ENCODE data around the gene SEMA7A. TPM values are rescaled to one million over a fixed set of nuclear protein-coding genes. Genes with fewer than 3 reads are reported as not detected.
"Not testable (repeated sequence)": the region's sequence is repeated elsewhere in the genome, so short reads cannot be mapped to it uniquely, and the experiment has no call there.

Gene SEMA7A
- total and polyA plus RNA-seq, 2 of the 4 experiments (the other 2 are of a cell fraction) = 30.5 to 87.3 TPM

DNA sequence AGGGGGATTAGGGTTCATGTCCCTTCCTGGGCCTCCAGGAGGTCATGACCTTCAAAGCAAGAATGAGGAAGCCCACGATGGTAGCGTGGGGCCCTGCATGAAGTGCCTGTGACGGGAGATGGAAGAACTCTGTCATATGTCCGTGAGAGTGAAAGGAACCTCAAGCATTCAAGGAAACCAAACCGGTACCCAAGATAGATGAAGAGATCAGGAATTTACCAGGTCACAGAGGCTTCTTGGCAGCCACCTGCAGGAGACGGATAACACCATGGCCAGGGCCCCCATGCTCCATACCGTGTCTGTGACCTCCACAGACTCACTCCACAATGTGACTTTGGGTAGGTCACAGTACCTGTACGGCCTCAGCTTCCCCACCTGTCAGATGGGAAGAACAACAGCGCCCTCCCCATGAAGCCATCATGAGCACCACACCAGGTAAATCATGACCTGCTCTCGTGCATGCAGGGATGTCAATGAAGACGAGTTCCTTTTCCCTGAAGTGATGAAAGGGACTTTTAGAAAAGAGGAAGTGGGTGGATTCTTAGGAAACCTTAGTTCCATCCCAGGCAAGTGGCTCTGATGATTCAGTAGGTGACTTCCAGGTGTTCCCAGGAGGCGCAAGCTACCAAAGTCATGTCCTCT is 43.0 kb downstream of the SEMA7A start:
- in situ Hi-C loops (cut with MboI; ENCODE audit: low sequenced_read_pairs) (no loop called here), intact Hi-C loops (cut with micrococcal nuclease) (no loop called here), dilution Hi-C loops (cut with HindIII; ENCODE audit: low sequenced_read_pairs, unreplicated experiment) (no loop called here)
- Histone ChIP-seq H3K4me3 (ENCODE audit: insufficient read depth, low read depth, low read length) (no peak overlapping the region), H3K14ac (replicated peaks; ENCODE audit: low read depth, low read length) (no peak overlapping the region), H3K18ac (ENCODE audit: low read depth, low read length) (no peak overlapping the region), H3K9me1 (ENCODE audit: insufficient read depth, low read length) (peaks cover 20% of the 10 kb centered on the region), H3K27ac (ENCODE audit: insufficient read depth, low read length) (no peak overlapping the region), H2BK5ac (ENCODE audit: low read depth, low read length, poor library complexity, severe bottlenecking) (no peak overlapping the region), H2BK15ac (ENCODE audit: low read depth, low read length) (peak overlapping the region; percentile 28; the same call in 1 of the 3 replicates), H3K27me3 (ENCODE audit: control insufficient read depth, insufficient read depth, low read length) (no peaks in the 10 kb centered on the region), H2BK20ac (ENCODE audit: low read depth, low read length) (0 out of 2 replicates have a peak overlapping the region, but pooled peaks have one; percentile 16), H3K4me1 (ENCODE audit: control insufficient read depth, insufficient read depth, low read length) (peaks cover 17% of the 10 kb centered on the region), H3K23ac (ENCODE audit: low read depth, low read length) (no peak overlapping the region), H3K79me1 (ENCODE audit: low read depth in 1 of 2, low read length in 2 of 2) (peaks cover 0 to 3% of the 10 kb centered on the region in 2 experiments; a peak in 1 of 4 replicates), H4K5ac (ENCODE audit: low read depth, low read length) (no peak overlapping the region), H2BK120ac (ENCODE audit: low read depth, low read length) (peak overlapping the region; percentile 19), H4K91ac (ENCODE audit: insufficient read depth, low read depth, low read length) (no peak overlapping the region), H2AFZ (replicated peaks; ENCODE audit: low read length, poor library complexity) (no peak overlapping the region), H2AK5ac (ENCODE audit: low read depth, low read length) (peak overlapping the region; percentile 69; the same call in 1 of the 2 replicates), H3K56ac (ENCODE audit: extremely low read depth, insufficient read depth, low read length) (no peak overlapping the region), H3K4me2 (ENCODE audit: low read depth, low read length) (no peak overlapping the region), H3K36me3 (ENCODE audit: control insufficient read depth, insufficient read depth, low read length) (no peaks in the 10 kb centered on the region), H3K9me3 (ENCODE audit: control insufficient read depth, insufficient read depth, low read length) (no peaks in the 10 kb centered on the region), H3K9ac (ENCODE audit: low read depth, low read length) (no peak overlapping the region), H3K4ac (ENCODE audit: low read depth, low read length) (no peak overlapping the region), H2AK9ac (replicated peaks; ENCODE audit: low read depth, low read length, poor library complexity) (peak overlapping the region; percentile 70), H4K20me1 (ENCODE audit: insufficient read depth, low read length) (no peaks in the 10 kb centered on the region), H4K8ac (ENCODE audit: low read depth in 2 of 2, low read length in 2 of 2) (no peak overlapping the region)
- CTCF ChIA-PET = no interaction called here
- 81% methylated on average over 8 of the region's 12 CpGs; no CpG with 5 or more reads in 1 of the 2 experiments for WGBS, 2 experiments (ENCODE audit: extremely low coverage in 2 of 2, insufficient read length in 1 of 2)
- TF ChIP-seq MAZ (IDR thresholded peaks at IDR 0.05; ENCODE audit: borderline replicate concordance, low read depth, low read length) = no peak
- no peak for TF ChIP-seq RFX5 (IDR thresholded peaks at IDR 0.05; ENCODE audit: low read depth, low read length)
- TF ChIP-seq, protein P1, sequence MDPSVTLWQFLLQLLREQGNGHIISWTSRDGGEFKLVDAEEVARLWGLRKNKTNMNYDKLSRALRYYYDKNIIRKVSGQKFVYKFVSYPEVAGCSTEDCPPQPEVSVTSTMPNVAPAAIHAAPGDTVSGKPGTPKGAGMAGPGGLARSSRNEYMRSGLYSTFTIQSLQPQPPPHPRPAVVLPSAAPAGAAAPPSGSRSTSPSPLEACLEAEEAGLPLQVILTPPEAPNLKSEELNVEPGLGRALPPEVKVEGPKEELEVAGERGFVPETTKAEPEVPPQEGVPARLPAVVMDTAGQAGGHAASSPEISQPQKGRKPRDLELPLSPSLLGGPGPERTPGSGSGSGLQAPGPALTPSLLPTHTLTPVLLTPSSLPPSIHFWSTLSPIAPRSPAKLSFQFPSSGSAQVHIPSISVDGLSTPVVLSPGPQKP (IDR thresholded peaks at IDR 0.05; ENCODE audit: borderline replicate concordance, low read depth, low read length) = no peak
- TF ChIP-seq BHLHE40 (IDR thresholded peaks at IDR 0.05; ENCODE audit: low read depth, low read length) = no peak
- TF ChIP-seq CHD1 (IDR thresholded peaks at IDR 0.05; ENCODE audit: low read depth, low read length) = no peak
- no peak for TF ChIP-seq POLR2A (IDR thresholded peaks at IDR 0.05; ENCODE audit: low read depth, low read length)
- no peak for TF ChIP-seq SMC3 (IDR thresholded peaks at IDR 0.05; ENCODE audit: low read depth, low read length)
- DNase-seq = no peak
- POLR2A ChIA-PET (ENCODE audit: unreplicated experiment) = no interaction called here
- no peak for ATAC-seq (ENCODE audit: low read depth)
- BruUV-seq (replicated peaks) = no TSS peak

DNA sequence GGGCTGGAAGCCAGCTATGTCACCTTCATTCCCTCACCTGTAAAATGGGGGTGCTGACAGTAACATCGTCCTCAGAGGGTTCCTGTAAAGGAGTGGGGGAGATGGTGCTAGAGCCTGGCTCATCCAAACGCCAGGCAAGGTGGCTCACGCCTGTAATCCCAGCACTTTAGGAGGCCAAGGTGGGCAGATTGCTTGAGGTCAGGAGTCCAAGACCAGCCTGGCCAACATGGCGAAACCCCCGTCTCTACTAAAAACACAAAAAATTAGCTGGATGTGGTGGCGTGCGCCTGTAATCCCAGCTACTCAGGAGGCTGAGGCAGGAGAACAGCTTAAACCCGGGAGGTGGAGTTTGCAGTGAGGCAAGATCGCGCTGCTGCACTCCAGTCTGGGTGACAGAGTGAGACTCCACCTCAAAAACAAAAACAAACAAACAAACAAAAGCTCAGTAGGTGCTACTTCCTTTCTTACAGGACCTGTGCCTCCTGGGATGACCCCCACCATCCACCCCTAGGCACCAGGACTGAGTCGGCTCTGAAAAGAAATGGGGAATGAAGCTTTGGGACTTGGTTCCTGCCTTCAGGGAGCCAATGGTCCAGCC is 43.6 kb downstream of the SEMA7A start:
- H3K4ac ChIP-seq (ENCODE audit: low read depth, low read length); H2BK15ac ChIP-seq (ENCODE audit: low read depth, low read length); H4K8ac ChIP-seq (ENCODE audit: low read depth in 2 of 2, low read length in 2 of 2); H2BK20ac ChIP-seq (ENCODE audit: low read depth, low read length); H2BK5ac ChIP-seq (ENCODE audit: low read depth, low read length, poor library complexity, severe bottlenecking); H2AK5ac ChIP-seq (ENCODE audit: low read depth, low read length); H3K9ac ChIP-seq (ENCODE audit: low read depth, low read length); H3K79me1 ChIP-seq (ENCODE audit: low read depth in 1 of 2, low read length in 2 of 2); H4K20me1 ChIP-seq (ENCODE audit: insufficient read depth, low read length); H2BK120ac ChIP-seq (ENCODE audit: low read depth, low read length); H3K14ac ChIP-seq (replicated peaks; ENCODE audit: low read depth, low read length); H3K18ac ChIP-seq (ENCODE audit: low read depth, low read length); CTCF ChIA-PET; H2AFZ ChIP-seq (replicated peaks; ENCODE audit: low read length, poor library complexity); dilution Hi-C loops (cut with HindIII; ENCODE audit: low sequenced_read_pairs, unreplicated experiment); H3K4me2 ChIP-seq (ENCODE audit: low read depth, low read length); H3K27me3 ChIP-seq (ENCODE audit: control insufficient read depth, insufficient read depth, low read length); POLR2A ChIA-PET (ENCODE audit: unreplicated experiment); intact Hi-C loops (cut with micrococcal nuclease); BruUV-seq (replicated peaks); H3K27ac ChIP-seq (ENCODE audit: insufficient read depth, low read length); DNase-seq; H4K5ac ChIP-seq (ENCODE audit: low read depth, low read length); ATAC-seq (ENCODE audit: low read depth); in situ Hi-C loops (cut with MboI; ENCODE audit: low sequenced_read_pairs); H4K91ac ChIP-seq (ENCODE audit: insufficient read depth, low read depth, low read length); H3K56ac ChIP-seq (ENCODE audit: extremely low read depth, insufficient read depth, low read length); H3K36me3 ChIP-seq (ENCODE audit: control insufficient read depth, insufficient read depth, low read length); H3K4me3 ChIP-seq (ENCODE audit: insufficient read depth, low read depth, low read length); H3K23ac ChIP-seq (ENCODE audit: low read depth, low read length); H3K9me3 ChIP-seq (ENCODE audit: control insufficient read depth, insufficient read depth, low read length): not testable (repeated sequence)
- Histone ChIP-seq H3K9me1 (ENCODE audit: insufficient read depth, low read length) (peaks cover 15% of the 10 kb centered on the region), H2AK9ac (replicated peaks; ENCODE audit: low read depth, low read length, poor library complexity) (peak overlapping the region; percentile 53), H3K4me1 (ENCODE audit: control insufficient read depth, insufficient read depth, low read length) (peaks cover 11% of the 10 kb centered on the region)
- 93% methylated on average over 3 of the region's 11 CpGs; no CpG with 5 or more reads in 1 of the 2 experiments for WGBS, 2 experiments (ENCODE audit: extremely low coverage in 2 of 2, insufficient read length in 1 of 2)
